HG03196 (cell line): ENCODE data around the gene TMEM59.
A peak's percentile ranks its signal among the peaks of the same experiment; 100 is the strongest.
"Not testable (repeated sequence)": the region's sequence is repeated elsewhere in the genome, so short reads cannot be mapped to it uniquely, and the experiment has no call there.

Experiments
- ATAC-seq: cut with Tn5 transposase; IDR thresholded peaks from one replicate; pipeline ENCODE4 v1.9.1; 2021; ENCODE audit not compliant: unreplicated experiment

Gene TMEM59, protein sequence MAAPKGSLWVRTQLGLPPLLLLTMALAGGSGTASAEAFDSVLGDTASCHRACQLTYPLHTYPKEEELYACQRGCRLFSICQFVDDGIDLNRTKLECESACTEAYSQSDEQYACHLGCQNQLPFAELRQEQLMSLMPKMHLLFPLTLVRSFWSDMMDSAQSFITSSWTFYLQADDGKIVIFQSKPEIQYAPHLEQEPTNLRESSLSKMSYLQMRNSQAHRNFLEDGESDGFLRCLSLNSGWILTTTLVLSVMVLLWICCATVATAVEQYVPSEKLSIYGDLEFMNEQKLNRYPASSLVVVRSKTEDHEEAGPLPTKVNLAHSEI

DNA sequence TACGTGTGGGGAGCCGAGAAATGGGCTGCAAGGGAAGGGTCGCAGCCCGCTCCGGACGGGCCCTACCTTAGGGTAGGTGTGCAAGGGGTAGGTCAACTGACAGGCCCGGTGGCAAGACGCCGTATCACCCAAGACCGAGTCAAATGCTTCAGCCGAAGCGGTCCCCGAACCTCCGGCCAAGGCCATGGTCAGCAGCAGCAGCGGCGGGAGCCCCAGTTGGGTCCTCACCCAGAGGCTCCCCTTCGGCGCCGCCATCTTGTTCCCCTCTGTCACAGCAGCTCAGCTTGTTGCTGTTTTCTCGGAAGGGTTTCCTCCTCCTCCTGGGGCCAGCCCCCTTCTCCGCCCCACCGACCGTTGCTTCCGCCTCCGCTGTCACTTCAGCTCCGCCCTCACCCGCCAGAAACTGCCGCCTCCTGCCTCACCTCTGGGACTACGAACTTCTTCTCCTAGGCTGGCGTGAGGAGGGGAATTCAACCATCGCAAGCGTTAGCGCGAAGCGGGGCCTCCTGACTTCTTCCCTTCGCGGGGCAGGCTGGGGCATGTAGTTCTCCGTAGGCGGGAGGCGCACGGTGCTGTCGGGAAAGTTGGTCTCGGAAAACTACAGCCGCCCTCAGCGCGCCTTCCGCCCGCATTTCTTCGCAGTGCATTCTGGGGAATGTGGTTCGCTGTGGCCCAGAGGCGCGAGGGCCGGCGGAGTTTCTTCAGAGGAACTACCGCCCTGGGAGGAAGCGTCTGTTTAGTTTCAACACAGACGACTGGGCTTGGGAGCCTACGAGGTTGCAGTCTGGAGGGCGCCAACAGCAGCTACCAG lies at the start of gene TMEM59, which contains the start of gene TCEANC2:
TMEM59 (minus strand) TSS at position 271 of the 811 bp plus-strand sequence; CDS start at position 255, 16 bp downstream.
TCEANC2 (plus strand) TSS at position 675 of the 811 bp plus-strand sequence. CDS start 815 bp downstream, outside the sequence.
- peak; percentile 93 for ATAC-seq

DNA sequence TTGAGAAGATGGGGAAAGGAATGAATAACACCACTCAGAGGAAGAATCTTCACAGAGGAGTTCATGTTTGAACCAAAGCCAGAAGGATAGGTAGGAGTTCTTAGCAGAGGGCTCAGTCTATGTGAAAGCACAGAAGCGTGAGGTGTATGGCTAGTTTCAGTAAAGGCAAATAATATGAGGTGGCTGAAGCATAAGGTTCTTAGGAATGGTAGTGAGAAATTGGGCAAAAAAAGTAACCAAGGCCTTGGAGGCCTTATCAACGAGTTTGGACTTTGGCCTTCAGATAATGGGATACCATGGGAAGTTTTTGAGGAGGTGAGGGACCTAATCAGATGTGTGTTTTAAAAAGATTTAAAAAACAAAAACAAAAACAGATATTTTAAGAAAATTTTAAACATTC lies 47.5 kb upstream of the TMEM59 start:
- ATAC-seq, result no peak

DNA sequence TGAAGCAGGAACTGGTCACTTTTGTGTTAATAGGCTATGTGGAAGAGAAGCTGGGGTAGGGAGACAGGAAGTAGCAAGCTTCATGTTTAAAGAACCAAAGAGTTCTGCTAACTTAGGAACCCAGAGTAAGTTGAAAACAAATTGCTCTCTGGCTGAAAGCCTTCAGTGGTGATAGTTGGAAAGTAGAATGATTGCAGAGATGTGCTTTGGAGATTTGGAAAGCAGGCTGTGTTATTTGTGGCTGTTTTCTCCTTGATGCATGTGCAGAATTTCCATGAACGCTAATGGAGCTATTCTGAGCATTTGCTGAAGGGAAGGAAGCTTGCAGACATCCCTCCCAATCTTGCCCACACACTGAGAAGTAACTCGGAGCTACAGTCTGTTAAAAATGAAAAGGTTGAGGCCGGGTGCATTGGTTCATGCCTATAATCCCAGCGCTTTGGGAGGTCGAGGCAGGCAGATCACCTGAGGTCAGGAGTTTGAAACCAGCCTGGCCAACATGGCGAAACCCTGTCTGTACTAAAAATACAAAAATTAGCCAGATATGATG lies 46.1 kb upstream of the TMEM59 start:
- no peak for ATAC-seq

DNA sequence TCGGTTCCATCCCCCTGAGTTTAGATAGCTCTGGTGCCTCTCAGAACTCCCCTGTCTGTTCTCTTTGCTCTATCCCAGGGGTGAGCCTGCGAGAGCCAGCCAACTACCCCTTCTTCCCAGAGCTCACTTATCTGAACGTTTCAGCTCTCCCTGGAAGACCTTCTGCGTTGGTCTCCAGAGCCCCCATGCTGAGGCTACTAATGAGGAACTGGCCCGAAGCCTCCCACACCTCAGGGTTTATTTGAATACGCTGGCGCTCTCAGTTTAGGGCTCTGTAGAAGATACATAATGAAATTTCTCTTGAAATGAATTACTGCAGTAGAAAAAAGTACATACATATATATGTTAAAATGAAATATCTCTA lies 43.9 kb upstream of the TMEM59 start:
- no peak for ATAC-seq

DNA sequence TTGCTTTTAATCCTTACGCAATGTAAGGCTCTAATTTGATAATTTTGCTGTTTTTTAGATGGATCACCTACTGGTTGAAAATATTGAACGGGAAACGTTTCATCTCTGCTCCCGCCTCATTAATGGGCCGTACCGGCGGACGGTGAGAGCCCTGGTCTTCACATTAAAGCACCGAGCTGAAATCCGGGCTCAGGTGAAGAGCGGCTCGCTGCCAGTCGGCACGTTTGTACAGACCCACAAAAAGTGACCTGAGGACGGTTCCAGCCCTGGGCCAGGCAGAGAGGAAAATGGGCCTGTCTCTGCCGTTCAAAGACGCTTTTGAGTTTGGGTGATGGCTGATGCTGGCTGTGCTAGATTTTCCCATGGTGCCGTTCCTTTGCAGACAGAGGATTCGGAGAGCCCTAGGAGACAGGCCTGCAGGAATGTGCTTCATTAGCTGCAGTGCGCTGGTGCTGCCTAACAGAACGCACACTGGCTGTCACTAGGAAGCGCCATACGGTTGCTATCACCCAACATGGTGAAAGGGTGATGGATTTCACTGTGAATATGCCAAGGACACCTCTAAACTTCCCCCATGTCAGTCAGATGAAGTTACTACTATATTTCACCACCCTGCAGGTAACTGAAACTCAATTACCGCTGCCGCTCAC lies 43.3 kb upstream of the TMEM59 start:
- ATAC-seq, result no peak

DNA sequence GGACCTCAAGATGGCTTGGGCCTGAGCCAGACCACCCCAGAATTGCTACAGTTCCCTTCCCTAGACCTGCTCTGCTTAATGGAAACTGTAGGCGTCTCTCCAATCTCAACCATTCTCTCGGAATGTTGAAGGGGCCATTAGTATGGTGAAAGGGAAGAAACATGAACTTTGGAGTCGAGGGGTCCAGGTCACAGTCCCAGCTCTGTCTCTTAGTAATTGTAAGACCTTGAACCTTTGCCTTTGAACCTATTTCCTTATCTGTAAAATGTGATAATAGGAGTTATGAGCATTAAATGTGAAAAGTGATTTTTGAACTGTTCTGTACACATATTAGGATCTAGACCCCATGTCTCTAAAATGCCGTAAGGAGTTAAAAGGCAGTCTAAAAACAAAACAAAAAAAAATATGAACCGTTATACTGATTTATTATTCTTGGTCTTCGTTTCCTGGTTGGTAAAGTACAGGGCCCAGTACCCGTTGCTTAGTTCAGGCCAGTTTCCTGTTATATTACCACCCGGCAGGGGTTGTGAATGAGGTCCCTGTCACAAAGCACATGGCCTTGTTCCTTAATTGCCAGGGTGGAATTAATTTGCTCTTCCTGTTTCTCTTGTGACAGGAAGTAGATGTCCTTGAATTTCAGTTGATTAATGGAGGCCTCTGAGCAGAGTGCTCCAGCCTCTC lies 42.7 kb upstream of the TMEM59 start:
- ATAC-seq, result no peak

DNA sequence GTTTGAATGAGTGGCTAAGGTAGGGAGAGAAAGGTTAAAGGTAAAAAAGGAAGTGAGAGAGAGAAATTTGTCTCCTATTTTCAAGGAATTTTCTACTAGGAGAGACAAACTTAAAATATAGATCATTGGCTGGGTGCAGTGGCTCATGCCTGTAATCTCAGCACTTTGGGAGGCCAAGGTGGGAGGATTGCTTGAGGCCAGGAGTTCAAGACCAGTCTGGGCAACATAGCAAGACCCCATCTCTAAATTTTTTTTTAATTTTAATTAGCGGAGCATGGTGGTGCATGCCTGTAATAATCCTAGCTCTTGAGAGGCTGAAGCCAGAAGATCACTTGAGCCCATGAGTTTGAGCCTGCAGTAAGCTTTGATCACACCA lies 41.7 kb upstream of the TMEM59 start:
- ATAC-seq, result not testable (repeated sequence)

DNA sequence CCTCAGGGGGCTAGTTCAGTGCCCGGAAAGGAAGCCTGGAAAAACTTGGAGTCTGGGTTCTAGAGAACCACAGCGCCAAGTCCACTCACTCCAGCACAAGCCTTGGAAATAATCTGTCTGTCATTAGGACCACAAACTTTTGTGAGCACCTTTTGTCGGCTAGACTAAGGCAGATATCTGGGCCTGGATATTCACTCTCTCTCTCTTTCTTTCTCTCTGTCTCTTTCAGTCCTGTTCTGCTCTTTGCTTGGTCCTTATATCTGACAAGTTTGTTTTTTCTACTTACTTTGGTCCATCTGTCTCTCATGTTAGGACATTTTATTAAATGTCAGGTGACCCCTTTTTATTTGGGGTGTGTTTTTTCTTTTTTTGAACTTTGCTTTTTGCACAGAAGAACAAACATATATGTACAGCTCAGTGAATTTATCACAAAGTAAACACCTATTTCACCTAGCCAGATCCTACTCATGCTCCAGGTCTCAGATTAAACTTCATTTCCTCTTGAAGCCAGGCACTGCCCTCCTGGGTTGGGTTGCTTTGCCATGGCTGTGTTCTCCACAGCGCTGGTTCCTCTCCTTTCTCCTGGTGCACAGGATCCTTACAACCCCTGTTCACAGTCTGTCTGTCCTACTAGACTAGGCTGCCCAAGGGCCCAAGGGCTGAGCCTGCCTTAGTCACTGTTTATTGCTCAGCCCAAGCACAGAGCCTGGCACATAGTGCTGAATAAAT lies 41.2 kb upstream of the TMEM59 start:
- ATAC-seq, result no peak

DNA sequence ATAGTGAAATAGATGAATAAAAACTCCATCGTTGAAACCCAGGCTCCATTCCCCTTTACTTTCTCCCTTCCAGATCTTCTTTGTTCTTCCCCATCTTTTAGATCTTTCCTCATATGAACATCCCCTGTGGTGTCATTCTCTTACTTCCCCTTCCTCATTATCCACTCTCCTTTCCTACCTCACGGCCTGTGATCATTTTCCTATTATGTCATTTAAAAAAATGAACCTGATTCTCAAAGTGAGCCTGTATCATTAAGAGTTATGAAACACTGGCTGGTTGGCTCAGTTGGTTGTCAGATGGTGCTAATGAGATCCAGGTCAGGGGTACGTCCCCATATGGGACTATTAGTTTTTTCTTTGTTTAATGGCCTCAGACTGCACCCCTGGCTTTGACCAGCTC lies 38.7 kb upstream of the TMEM59 start:
- ATAC-seq, result no peak

DNA sequence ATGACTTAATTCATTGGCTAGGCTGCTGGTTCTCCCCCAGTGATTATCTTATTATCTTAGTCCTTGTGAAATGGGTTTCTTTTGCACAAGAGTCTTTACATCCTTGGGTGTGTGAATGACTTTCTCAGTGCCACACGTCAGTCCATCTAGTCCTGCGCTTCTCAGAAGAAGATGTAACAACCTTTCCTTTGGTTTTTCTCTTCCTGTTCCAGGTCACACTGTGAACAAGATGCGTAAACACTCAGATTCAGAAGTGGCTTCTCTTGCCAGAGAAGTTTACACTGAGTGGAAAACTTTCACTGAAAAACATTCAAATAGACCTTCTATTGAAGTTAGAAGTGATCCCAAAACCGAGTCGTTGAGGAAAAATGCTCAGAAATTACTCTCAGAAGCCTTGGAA lies 35.4 kb upstream of the TMEM59 start:
- ATAC-seq, result no peak

DNA sequence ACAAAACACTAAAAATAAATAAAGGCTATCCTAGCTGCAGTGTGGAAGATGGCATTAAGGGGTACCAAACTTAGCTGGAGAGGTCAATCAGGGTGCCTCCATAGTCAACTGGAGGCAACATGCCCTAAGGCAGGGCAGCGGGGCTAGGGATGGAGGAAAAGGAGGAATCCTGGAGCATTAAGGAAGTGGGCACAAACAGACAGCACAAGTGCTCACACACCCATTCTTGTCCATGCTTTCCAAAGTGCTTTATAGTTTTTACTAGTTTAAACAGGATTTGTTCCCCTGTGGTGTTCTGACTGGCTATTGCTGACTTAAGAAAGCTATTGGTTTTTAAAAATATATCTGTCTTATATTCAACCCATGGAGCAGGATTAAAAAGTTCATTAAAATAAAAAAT lies 33.8 kb upstream of the TMEM59 start:
- ATAC-seq, result no peak

DNA sequence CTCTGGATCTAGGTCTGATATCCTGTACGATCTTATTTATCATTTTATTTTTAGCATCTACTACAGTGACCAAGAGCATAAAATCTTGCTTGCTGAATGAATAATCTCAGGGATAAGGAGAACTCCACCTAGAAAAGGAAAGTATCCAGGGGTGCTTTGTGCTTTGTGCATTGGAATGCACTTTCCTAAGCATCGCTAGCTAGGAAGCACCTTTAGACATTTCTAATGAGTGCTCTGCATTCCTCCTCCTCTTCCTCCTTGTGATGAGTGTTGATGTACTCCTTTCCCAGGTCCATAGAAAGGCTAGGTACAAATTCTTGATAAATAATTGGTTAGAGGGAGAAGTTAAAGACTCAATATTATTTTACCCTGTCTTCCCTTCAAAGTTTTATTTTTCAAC lies 31.8 kb upstream of the TMEM59 start:
- ATAC-seq, result no peak

DNA sequence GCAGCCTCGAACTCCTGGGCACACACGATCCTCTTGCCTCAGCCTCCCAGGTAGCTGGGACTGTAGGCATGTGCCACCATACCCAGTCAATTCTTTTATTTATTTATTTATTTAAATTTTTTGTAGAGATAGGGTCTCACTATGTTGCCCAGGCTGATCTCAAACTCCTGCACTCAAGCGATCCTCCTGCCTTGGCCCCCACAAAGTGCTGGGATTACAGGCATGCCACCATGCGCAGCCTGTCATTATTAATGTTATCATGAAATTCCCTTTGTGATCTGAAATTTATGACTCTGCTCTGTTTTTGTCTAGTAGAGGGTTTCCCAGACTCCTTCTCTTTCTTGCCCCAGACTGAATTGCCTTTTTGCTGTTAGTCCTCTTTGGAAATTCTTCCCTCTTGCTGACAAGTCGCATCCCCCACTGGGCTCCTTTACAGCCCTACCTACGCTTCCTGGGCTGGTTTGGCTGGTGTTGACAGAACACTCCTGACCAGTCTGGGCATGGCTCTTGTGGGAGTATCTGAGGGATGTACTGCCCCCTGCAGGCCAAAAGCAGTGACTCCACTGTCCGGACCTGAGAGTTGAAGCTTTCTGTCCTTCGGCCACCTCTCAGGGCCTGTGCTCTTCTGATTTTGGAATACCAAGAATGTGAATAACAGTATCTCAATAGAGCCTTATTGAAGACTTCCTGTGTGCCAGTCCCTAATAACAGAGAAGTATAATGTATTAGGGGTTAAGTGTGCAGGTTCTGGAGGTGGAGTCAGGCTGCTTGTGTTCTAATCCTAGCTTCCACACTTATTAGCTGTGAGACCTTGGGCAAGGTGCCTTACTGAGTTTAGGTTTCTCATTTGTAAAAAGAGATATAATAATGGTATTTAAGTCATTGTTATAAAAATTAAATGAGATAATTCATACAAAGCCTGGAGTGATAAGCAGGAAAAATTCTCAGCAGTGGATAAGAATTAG lies 28.6 kb upstream of the TMEM59 start:
- peak; percentile 63 for ATAC-seq

DNA sequence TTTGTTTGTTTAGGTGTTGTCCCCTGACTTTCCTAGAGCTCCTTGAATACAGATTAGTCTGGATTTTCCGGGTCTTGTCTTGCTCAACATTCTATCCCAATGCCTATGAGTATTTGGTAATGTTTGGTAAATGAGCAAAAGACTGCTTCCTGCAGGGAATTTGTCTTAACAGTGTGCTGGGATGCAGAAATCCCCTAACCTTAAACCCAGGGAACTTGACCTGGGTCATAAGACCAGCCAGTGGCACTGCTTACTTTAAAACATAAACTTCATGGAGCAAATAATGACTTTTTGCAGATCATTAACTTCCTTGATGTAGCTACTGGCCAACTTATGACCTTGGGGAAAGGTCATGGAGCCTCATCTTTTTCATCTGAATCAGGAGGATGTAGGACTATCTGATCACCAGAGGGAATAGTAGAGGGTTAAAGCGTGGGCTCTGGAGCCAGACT lies 27.6 kb upstream of the TMEM59 start:
- no peak for ATAC-seq

DNA sequence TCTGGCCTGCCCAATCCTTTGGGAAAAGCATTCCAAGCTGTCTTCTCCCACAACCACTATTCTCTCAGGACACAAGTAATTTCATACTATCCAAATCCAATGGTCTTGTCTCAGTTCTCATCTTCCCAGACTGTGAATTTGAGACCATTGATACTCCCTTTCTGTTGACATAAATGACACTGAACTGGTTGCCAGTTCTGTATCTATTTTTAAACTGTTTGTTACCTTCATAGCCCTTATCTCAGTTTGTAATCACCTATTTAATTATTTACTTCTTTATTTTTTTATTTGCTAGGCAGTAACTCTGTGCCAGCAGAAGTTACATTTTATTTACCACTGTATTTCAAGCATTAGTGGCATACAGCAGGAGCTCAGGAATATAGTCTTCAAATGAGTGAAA lies 24.4 kb upstream of the TMEM59 start:
- no peak for ATAC-seq

DNA sequence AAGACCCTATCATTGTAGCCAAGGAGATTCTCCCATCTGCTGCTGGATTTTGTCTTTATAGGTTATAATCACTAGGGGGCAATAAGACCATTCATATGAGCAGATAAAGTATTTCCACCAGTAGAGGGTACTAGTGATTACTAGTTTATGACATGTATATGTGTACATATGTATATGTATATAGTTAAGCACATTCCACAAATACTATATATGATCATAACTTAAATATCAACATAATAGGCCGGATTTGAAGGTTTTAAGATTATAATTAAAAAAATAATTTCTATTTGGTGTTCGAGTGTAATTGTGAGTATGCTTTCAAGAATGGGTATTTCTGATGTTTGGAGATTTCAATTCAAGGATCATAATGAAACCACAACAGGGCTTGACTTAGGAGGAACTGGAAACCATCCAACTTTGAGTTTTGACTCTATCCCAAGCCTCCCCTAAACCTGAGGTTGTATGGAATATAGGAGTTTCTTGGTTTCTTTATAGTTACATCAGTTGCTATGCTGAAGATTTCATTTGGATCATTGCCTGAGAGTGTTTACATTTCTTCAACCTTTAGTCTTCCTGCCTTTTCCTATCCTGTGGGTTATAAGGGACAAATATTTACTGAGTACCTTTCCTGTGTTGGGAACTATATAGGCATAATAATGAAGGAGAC lies 17.3 kb upstream of the TMEM59 start:
- peak; percentile 58 for ATAC-seq

DNA sequence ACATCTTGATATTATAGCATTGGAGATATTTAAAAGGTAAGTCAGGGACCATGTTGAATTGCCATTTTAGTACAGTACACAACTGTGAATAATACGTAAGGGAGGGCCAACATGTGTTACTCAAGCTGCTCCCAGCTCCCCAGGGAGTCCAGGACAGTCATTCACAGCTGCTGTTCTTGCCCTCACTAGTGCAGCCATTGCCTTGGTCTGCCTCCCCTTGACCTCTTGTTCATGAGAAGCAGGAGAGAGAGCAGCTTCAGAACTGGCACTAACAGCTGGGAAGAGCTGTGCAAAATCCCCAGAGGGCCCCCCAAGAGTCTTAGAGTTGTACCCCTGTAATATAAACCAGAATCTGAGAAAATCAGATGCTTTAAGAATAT lies 16.8 kb upstream of the TMEM59 start:
- ATAC-seq, result peak; percentile 19

DNA sequence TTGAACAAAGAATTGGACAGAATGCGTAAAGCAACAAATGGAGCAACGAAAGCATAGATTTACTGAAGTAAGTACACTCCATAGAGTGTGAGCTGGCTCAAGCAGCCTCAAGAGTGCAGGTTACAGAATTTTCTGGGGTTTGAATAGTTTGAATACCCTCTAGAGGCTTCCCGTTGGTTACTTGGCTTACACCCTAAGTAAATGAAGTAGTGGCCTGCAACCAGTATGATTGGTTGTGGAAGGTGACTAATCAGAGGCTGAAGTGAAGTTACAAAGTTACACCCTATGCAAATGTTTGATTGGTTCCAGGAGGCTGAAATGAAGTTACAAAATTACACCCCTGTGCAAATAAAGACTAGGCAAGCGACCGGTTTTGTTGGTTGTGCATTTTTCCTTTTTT lies 11.3 kb upstream of the TMEM59 start:
- no peak for ATAC-seq

DNA sequence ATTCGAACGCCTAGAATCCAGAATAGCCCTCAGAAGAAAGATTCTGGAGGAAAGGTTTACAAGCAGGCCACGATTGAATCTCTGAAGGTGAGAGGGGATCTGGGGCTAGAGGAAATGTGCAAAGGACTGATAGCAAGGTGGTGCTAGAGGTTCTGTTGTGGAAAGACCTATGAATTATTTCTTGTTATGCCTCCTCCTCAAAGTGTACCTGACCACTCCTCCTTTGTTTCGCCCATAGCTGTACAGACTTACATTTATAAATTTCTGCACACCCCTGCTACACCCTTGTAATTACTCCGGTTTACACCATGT lies 1.4 kb upstream of the TMEM59 start:
- no peak for ATAC-seq
